ENCODE measurements around the gene PTPRU. TPM values are rescaled to one million over a fixed set of nuclear protein-coding genes. Genes with fewer than 3 reads are reported as not detected.
"Not testable (repeated sequence)": the region's sequence is repeated elsewhere in the genome, so short reads cannot be mapped to it uniquely, and the experiment has no call there.

The PTPRU gene
- polyA plus RNA-seq, 3 donors from 2014 or later = not detected

- Mint-ChIP-seq H3K9me3 (no peaks in the 10 kb centered on the region), H3K4me3 (no peak overlapping the region), H3K27me3 (ENCODE audit: low read depth in 3 of 3) (peaks cover 0 to 2% (median 0%) of the 10 kb centered on the region in 3 donors), H3K4me1 (no peaks in the 10 kb centered on the region), H3K36me3 (peaks cover 13 to 23% (median 14%) of the 10 kb centered on the region in 3 donors), H3K27ac (no peak overlapping the region)
- no peak for DNase-seq
These were observed 27.9 kb upstream of the PTPRU start for GRCh38 chr1:29208442-29208841.

- H3K4me1 Mint-ChIP-seq = no peaks in the 10 kb centered on the region
These were observed 27.1 kb upstream of the PTPRU start for GRCh38 chr1:29209173-29209572.

GRCh38 chr1:29210278-29211085 lies 25.8 kb upstream of the PTPRU start:
- DNase-seq = no peak
- Mint-ChIP-seq H3K4me1 (no peaks in the 10 kb centered on the region), H3K36me3 (peaks cover 19 to 25% (median 24%) of the 10 kb centered on the region in 3 donors), H3K27me3 (ENCODE audit: low read depth in 3 of 3) (peaks cover 0 to 2% (median 0%) of the 10 kb centered on the region in 3 donors), H3K4me3 (no peak overlapping the region), H3K27ac (no peak overlapping the region), H3K9me3 (peaks cover 0 to 1% (median 0%) of the 10 kb centered on the region in 6 donors)

More at GRCh38 chr1:29209173-29209572, 27.1 kb upstream of the PTPRU start:
- Mint-ChIP-seq H3K4me3 (no peak overlapping the region), H3K27ac (no peak overlapping the region), H3K9me3 (no peaks in the 10 kb centered on the region), H3K36me3 (peaks cover 16 to 25% (median 17%) of the 10 kb centered on the region in 3 donors), H3K27me3 (ENCODE audit: low read depth in 3 of 3) (peaks cover 0 to 2% (median 0%) of the 10 kb centered on the region in 3 donors)
- DNase-seq = no peak

- no peak overlapping the region for H3K4me3 Mint-ChIP-seq
- peaks cover 0 to 1% (median 0%) of the 10 kb centered on the region in 6 donors for H3K9me3 Mint-ChIP-seq
- H3K36me3 Mint-ChIP-seq = peaks cover 16 to 30% (median 24%) of the 10 kb centered on the region in 3 donors
- peaks cover 0 to 2% (median 0%) of the 10 kb centered on the region in 3 donors for H3K27me3 Mint-ChIP-seq (ENCODE audit: low read depth in 3 of 3)
- no peak overlapping the region for H3K27ac Mint-ChIP-seq
- no peaks in the 10 kb centered on the region for H3K4me1 Mint-ChIP-seq
- DNase-seq = no peak
These were observed 25.0 kb upstream of the PTPRU start for GRCh38 chr1:29211086-29212030.

- H3K27ac Mint-ChIP-seq = no peak overlapping the region
- peaks cover 0 to 1% (median 0%) of the 10 kb centered on the region in 6 donors for H3K9me3 Mint-ChIP-seq
- H3K36me3 Mint-ChIP-seq = peaks cover 16 to 31% (median 24%) of the 10 kb centered on the region in 3 donors
- H3K27me3 Mint-ChIP-seq (ENCODE audit: low read depth in 3 of 3) = no peaks in the 10 kb centered on the region
- H3K4me1 Mint-ChIP-seq = no peaks in the 10 kb centered on the region
- no peak for DNase-seq
- H3K4me3 Mint-ChIP-seq = no peak overlapping the region
These were observed 23.3 kb upstream of the PTPRU start for GRCh38 chr1:29213055-29213454.

- no peak for DNase-seq
- H3K36me3 Mint-ChIP-seq = peaks cover 18 to 21% (median 19%) of the 10 kb centered on the region in 3 donors
- H3K27me3 Mint-ChIP-seq (ENCODE audit: low read depth in 3 of 3) = no peaks in the 10 kb centered on the region
- no peaks in the 10 kb centered on the region for H3K4me1 Mint-ChIP-seq
- no peak overlapping the region for H3K27ac Mint-ChIP-seq
- no peak overlapping the region for H3K4me3 Mint-ChIP-seq
- H3K9me3 Mint-ChIP-seq = peaks cover 0 to 1% (median 0%) of the 10 kb centered on the region in 6 donors
These were observed 18.7 kb upstream of the PTPRU start for GRCh38 chr1:29217633-29218032.

- H3K9me3 Mint-ChIP-seq = peaks cover 0 to 1% (median 0%) of the 10 kb centered on the region in 6 donors
- H3K27ac Mint-ChIP-seq = no peak overlapping the region
- no peak for DNase-seq
- H3K36me3 Mint-ChIP-seq = peaks cover 14 to 17% (median 15%) of the 10 kb centered on the region in 3 donors
- no peaks in the 10 kb centered on the region for H3K27me3 Mint-ChIP-seq (ENCODE audit: low read depth in 3 of 3)
- no peak overlapping the region for H3K4me3 Mint-ChIP-seq
- no peaks in the 10 kb centered on the region for H3K4me1 Mint-ChIP-seq
These were observed 18.1 kb upstream of the PTPRU start for GRCh38 chr1:29218223-29218622.

GRCh38 chr1:29221296-29221695 lies 15.0 kb upstream of the PTPRU start:
- Mint-ChIP-seq H3K27me3 (ENCODE audit: low read depth in 3 of 3) (peaks cover 0 to 5% (median 0%) of the 10 kb centered on the region in 3 donors), H3K27ac (peak overlapping the region in 1 of 6 donors; percentile 77), H3K36me3 (peaks cover 0 to 6% (median 5%) of the 10 kb centered on the region in 3 donors), H3K9me3 (no peaks in the 10 kb centered on the region), H3K4me3 (no peak overlapping the region), H3K4me1 (no peaks in the 10 kb centered on the region)
- DNase-seq = no peak

GRCh38 chr1:29222260-29222659 lies 14.1 kb upstream of the PTPRU start:
- not testable (repeated sequence) for H3K9me3 Mint-ChIP-seq; H3K27me3 Mint-ChIP-seq (ENCODE audit: low read depth in 3 of 3); H3K36me3 Mint-ChIP-seq; DNase-seq; H3K27ac Mint-ChIP-seq; H3K4me1 Mint-ChIP-seq; H3K4me3 Mint-ChIP-seq

- H3K36me3 Mint-ChIP-seq = peaks cover 0 to 6% (median 4%) of the 10 kb centered on the region in 3 donors
- H3K4me1 Mint-ChIP-seq = no peaks in the 10 kb centered on the region
- H3K9me3 Mint-ChIP-seq = no peaks in the 10 kb centered on the region
- no peak overlapping the region for H3K4me3 Mint-ChIP-seq
- DNase-seq = no peak
- H3K27me3 Mint-ChIP-seq (ENCODE audit: low read depth in 3 of 3) = peaks cover 0 to 5% (median 0%) of the 10 kb centered on the region in 3 donors
- no peak overlapping the region for H3K27ac Mint-ChIP-seq
These were observed 13.6 kb upstream of the PTPRU start for GRCh38 chr1:29222686-29223085.

GRCh38 chr1:29223521-29223920 lies 12.8 kb upstream of the PTPRU start:
- peaks cover 0 to 5% (median 2%) of the 10 kb centered on the region in 3 donors for H3K27me3 Mint-ChIP-seq (ENCODE audit: low read depth in 3 of 3)
- H3K4me1 Mint-ChIP-seq = no peaks in the 10 kb centered on the region
- H3K27ac Mint-ChIP-seq = no peak overlapping the region
- H3K36me3 Mint-ChIP-seq = peaks cover 0 to 6% (median 4%) of the 10 kb centered on the region in 3 donors
- DNase-seq = no peak
- H3K4me3 Mint-ChIP-seq = no peak overlapping the region
- no peaks in the 10 kb centered on the region for H3K9me3 Mint-ChIP-seq

GRCh38 chr1:29224356-29224837 lies 11.9 kb upstream of the PTPRU start:
- H3K27me3 Mint-ChIP-seq (ENCODE audit: low read depth in 3 of 3) = peaks cover 0 to 5% (median 2%) of the 10 kb centered on the region in 3 donors
- H3K36me3 Mint-ChIP-seq = peaks cover 0 to 4% (median 2%) of the 10 kb centered on the region in 3 donors
- no peaks in the 10 kb centered on the region for H3K4me1 Mint-ChIP-seq
- no peaks in the 10 kb centered on the region for H3K9me3 Mint-ChIP-seq
- H3K4me3 Mint-ChIP-seq = no peak overlapping the region
- no peak for DNase-seq
- no peak overlapping the region for H3K27ac Mint-ChIP-seq

GRCh38 chr1:29225361-29225760 lies 11.0 kb upstream of the PTPRU start:
- H3K4me1 Mint-ChIP-seq = peaks cover 9% of the 10 kb centered on the region in 2 donors
- H3K4me3 Mint-ChIP-seq = no peak overlapping the region
- H3K27ac Mint-ChIP-seq = no peak overlapping the region
- no peak for DNase-seq
- peaks cover under 1 to 5% (median 4%) of the 10 kb centered on the region in 3 donors for H3K27me3 Mint-ChIP-seq (ENCODE audit: low read depth in 3 of 3)
- peaks cover 0 to 4% (median 0%) of the 10 kb centered on the region in 3 donors for H3K36me3 Mint-ChIP-seq
- H3K9me3 Mint-ChIP-seq = no peaks in the 10 kb centered on the region
